ENCODE results near the gene WNT10A.
"Not testable (repeated sequence)": the region's sequence is repeated elsewhere in the genome, so short reads cannot be mapped to it uniquely, and the experiment has no call there.

WNT10A gene

GRCh38 chr2:218893349-218894150, 12.9 kb downstream of the WNT10A start:
- DNase-seq (ENCODE audit: low spot score), result no peak

- no peak for DNase-seq (ENCODE audit: low spot score)
Measured at GRCh38 chr2:218894151-218894879, 13.7 kb downstream of the WNT10A start.

GRCh38 chr2:218894880-218895157, 14.2 kb downstream of the WNT10A start:
- no peak for DNase-seq (ENCODE audit: low spot score)

GRCh38 chr2:218895326-218895725, 14.7 kb downstream of the WNT10A start:
- no peak for DNase-seq (ENCODE audit: low spot score)

DNA sequence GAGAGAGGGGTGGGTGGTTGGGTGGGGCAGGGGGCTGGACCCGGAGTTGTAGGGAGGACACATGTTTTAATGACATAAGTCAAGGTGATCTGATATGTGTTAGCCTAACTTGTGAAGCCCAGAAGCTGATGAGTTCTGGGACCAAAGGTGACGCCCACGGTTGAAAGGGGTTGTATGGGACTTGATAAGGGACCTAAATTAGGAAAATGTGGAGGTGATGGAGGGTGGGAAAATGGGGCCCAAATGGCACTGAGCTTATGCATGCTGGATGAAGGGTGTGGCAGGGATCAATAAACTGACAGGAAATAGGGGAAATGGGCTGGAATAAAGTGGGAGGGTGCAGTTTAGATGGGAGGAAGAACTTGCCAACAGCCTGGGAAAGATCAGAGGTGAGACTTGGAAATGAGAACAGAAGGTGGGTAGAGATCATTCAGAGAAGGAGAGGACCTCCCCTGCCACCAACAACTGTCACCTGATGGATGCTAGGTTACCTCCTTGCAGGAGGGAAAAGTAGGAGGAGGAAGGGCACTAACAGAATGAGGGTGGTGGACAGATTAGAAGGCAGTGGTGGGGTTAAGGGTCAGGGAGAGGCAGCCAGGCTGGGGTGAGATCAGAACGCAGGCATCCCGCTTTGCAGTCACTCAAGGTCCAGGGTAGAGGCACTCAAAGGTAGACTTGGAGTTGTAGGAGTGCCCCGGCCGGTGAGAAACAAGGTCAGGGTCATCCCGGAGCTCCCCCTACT, 15.3 kb downstream of the WNT10A start:
- no peak for DNase-seq (ENCODE audit: low spot score)

DNA sequence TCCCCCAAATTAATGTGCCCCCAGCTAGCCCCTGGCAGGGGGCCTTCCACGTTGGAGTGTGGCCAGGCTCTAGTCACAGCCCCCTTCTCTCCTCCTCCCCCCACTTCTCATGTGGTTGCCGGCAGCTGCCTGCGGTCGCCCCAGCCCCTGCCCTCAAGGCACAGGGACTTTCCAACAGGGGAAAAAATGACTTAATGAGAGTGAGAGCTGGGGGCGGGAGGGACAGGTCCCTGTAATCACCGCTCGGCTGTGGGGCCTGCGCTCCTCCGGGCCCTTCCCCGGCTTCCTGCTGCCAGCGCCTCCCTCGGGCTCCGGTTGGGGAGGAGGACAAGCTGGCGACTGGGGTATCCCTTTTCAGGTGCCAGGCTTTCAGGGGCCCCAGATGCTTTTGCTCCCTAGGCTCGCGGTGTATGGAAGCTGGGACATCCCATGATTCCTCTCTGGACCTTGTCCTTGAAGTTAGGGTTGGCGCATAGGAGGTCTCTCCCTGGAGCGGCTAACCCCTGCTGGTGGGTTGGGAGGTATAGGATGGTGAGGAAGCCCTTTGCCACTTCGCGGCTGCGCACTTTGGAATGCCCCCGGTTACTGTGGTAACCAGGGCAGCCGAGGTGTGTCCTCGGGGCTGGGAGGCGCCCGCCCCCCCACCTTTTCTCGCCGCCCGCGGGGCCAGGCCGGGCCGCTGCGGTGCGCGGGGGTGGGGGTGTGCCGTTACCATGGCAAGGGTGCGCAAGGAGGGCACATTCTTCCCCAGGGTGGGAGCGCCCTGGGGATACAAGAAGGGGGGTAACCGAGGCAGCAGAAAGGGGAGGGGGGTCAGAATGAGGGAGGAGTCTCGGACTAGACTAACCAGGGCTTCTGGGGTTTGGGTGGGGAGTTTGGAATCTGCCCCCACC, 16.1 kb downstream of the WNT10A start:
- peak; percentile 82 for DNase-seq (ENCODE audit: low spot score)

DNA sequence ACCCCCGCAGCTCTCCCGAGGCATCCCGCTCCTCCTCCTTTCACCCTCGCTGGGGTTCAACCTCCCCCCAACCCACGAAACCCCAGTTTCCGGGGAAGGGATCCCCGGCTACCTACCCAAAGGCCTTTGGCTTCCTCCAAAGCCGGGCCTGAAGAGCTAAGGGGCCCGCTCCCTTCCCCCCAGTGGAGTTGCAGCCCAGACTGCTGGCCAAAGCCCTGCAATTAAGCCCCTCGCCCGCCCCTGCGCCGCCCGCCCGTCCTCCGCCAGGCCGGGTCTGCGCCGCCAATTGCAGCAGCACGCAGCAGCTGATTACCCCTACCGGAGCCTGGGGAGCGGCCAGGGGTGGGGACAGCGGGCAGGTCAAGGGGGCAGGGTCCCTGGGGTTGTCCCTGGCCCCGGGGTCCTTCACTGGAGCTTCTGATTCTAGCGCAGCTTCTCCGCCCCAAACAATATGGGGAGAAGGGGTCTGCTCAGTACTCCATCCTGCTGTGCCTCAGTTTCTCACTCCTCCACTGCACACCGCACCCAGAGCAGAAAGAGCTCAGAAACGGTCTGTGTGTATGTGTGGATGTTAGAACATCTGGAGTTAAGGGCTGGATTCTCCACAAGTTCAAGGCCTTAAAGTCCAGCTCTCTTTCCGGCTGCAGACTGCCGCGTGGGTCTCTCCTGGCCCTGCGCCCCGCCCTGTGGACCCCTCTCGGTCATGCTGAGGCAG, 16.9 kb downstream of the WNT10A start:
- no peak for DNase-seq (ENCODE audit: low spot score)

GRCh38 chr2:218898109-218898878, 17.6 kb downstream of the WNT10A start:
- DNase-seq (ENCODE audit: low spot score), result peak; percentile 79

DNA sequence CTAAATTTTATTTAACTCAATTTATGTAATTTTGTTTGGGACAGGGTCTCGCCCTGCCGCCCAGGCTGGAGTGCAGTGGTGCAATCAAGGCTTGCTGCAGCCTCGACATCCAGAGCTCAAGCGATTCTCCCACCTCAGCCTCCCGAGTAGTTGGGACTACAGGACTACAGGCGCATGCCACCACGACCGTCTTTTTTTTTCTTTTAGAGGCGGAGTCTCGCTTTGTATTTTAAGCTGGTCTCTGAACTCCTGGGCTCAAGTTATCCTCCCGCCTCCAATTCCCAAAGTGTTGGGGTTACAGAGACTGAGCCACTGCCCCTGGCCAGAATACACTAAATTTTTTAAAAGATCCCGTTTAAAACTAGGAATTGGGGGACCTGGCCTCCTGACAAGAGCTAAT, 18.5 kb downstream of the WNT10A start:
- DNase-seq (ENCODE audit: low spot score), result no peak

- DNase-seq (ENCODE audit: low spot score), result no peak
Measured at GRCh38 chr2:218902427-218902826, 21.8 kb downstream of the WNT10A start.

GRCh38 chr2:218904176-218904575, 23.5 kb downstream of the WNT10A start:
- no peak for DNase-seq (ENCODE audit: low spot score)

DNA sequence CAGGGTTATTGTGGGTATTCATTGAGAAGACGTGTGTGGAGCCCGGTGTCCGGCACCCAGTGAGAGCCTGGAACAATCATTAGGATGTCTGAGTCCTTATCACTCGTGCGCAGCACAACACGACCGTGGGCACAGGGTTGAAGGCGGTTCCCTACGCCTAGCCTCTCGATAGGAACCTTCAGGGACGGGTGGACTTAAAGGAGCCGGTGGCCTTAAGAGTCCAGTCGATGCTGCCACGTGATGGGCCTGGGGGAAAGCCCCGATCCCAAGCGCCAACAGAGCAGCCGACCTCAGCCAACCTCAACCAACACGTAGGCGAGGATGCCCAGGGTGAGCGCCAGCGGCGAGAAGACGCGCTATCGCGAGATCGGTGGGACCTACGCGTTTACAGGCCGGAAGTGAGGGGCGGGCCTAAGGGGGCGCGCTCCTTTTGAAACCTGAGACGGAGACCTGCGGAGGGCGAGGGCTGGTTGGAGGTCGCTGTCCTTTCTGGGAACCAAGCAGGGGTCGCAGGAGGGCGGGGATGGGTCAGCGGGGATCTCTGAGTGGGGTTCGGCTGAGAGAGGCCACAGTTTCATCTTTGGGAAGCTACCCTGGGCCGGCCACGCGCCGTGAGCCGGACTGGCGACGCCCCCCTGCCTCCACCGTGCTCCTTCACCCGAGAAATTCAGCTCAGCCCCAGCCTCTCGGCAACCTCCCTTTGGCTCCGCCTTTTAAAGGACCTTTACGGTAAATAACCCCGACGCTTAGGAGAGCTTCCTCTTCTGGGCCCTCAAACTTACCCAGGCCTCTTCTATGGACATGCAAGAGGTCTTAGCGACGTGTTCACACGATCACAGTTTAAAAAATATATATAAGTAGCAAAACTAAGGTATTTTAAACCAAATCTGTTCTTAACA, 28.3 kb downstream of the WNT10A start:
- DNase-seq (ENCODE audit: low spot score), result peak; percentile 89

- DNase-seq (ENCODE audit: low spot score), result no peak
Measured at GRCh38 chr2:218910741-218911140, 30.1 kb downstream of the WNT10A start.

DNA sequence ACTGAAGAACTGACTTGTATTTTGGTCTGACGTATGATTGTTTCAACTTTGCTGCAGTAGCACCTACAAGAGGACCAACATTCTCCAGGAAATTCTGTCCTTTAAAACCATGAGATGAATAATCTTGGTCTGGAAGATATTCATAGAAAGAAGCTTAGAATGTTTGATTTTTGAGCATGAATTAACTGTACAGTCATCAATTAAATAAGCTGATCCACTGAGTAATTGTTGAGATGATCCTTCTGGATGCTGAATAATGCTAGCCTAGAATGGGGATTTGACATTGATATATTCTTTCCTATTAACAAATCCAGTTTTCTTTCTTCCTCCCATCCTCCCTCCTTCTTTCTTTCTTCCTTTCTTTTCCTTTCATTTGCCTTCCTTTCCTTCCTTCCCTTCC, 39.9 kb downstream of the WNT10A start:
- no peak for DNase-seq (ENCODE audit: low spot score)

- DNase-seq (ENCODE audit: low spot score), result no peak
Measured at GRCh38 chr2:218924757-218925156, 44.1 kb downstream of the WNT10A start.

DNA sequence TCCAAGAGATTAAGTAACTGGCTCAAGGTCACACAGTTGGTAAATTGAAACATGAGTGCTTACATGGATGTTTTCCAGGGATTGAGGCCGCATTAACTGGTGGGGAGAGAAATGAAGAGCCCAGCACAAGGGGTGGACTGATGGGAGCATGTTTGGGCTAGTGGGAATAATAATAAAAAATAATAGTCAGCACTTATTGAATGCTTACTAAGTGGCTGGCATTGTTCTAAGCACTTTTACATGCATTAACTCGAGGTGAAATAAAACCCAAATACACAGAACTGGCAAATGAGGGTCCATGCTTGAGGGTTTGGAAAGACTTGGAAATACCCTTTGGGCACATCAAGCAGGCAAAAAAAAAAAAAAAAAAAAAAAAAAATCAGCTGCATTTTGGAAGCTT, 44.8 kb downstream of the WNT10A start:
- no peak for DNase-seq (ENCODE audit: low spot score)

DNA sequence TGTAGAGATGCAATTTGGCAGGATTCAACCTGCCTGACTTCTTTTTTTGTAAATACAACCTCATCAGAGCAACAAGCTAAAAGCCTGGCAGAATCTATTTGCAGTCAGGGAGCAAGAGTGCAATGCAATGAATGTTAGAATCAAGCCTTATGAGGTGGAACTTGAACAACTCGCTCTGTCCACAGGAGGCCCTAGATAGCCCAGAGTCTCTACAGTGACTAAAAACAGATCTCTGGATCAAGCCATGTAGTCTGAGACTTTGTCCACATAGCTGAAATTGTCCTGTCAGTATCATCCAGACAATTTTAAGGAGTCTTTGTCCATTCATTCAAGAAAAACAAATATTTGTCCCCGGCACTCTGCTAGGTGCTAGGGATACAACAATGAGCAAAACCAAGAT, 46.8 kb downstream of the WNT10A start:
- no peak for DNase-seq (ENCODE audit: low spot score)

DNA sequence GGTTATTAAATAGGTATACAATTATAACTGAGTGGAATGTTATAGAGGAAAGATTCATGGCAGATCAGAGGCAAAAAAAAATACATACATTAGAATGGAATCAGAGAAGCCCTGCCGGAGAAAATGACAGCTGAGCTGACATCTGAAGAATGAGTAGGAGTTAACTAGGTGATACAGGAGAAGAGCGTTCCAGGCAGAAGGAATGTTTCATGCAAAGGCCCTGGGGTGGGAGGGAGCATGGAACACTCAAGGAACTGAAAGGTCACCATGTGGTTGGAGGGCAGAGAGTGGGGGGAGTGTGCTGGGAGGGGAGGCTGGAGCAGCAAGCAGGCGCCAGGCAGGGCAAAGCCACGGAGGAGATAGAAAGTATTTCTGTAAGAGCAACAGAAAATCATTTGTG, 47.2 kb downstream of the WNT10A start:
- DNase-seq (ENCODE audit: low spot score), result no peak

- DNase-seq (ENCODE audit: low spot score), result not testable (repeated sequence)
Measured at GRCh38 chr2:218930488-218930887, 49.8 kb downstream of the WNT10A start.

- not testable (repeated sequence) for DNase-seq (ENCODE audit: low spot score)
Measured at GRCh38 chr2:218931751-218932150, 51.1 kb downstream of the WNT10A start.
